ENCODE data around the gene SIN3B.
"Not testable (repeated sequence)": the region's sequence is repeated elsewhere in the genome, so short reads cannot be mapped to it uniquely, and the experiment has no call there.

The SIN3B gene

GRCh38 chr19:16829010-16829821, at the start of gene SIN3B:
SIN3B (plus strand) TSS chr19:16829398; CDS start chr19:16829421, 23 bp downstream.
- peak; percentile 92 for DNase-seq (ENCODE audit: low spot score)

GRCh38 chr19:16779539-16780163, 49.5 kb upstream of the SIN3B start:
- no peak for DNase-seq (ENCODE audit: low spot score)

GRCh38 chr19:16782719-16783118, 46.5 kb upstream of the SIN3B start:
- no peak for DNase-seq (ENCODE audit: low spot score)

- DNase-seq (ENCODE audit: low spot score) = no peak
Measured at GRCh38 chr19:16788479-16788878, 40.7 kb upstream of the SIN3B start.

DNA sequence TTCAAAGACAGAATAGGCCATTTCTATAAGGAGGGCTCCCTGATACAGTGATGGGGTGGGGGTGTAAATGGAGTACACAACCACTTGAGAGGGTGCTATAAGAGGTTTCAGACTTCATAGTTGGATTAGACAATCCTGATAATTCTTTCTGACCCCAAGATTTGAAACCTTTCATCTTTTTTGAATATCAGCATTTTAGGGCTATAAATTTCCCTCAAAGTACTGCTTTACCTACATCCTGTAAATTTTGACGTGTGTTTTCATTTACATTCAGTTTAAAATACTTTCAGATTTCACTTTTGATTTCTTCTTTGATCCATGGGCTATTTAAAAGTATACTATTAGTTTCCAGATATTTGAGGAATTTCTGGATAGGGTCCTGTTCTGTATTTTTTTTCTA, 40.0 kb upstream of the SIN3B start:
- DNase-seq (ENCODE audit: low spot score) = no peak

DNA sequence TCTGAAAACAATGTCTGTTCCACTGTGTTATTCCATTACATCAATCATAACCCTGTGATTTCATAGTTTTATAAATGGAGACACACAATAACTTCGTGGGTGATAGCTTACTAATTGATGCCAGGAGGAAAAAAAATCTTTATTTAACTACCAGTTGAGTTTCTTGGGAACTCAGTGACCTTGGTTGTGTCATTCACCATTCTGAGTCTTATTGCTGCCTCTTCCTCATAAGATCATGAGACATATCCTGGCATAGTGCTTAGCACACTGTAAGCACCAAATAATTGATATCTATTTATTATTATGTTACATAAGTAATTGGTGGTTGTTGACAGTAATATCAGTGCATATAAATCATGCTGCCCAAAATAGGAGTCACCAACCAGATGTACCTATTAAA, 39.1 kb upstream of the SIN3B start:
- no peak for DNase-seq (ENCODE audit: low spot score)

DNA sequence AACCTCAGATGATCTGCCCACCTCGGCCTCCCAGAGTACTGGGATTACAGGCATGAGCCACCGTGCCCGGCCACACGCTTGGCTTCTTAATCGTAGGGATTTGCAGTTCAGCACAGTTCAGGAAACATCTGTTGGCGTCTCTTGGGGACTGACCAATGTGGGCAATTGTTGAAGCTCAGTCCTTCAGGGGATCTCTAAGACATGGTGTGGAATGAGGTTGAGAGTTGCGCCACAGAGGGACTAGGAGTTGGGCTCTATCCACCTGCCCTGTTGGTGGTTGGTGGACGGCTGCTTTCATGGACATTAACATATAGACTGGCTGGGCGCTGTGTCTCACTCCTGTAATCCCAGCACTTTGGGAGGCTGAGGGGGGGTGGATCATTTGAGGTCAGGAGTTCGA, 37.3 kb upstream of the SIN3B start:
- DNase-seq (ENCODE audit: low spot score) = no peak

DNA sequence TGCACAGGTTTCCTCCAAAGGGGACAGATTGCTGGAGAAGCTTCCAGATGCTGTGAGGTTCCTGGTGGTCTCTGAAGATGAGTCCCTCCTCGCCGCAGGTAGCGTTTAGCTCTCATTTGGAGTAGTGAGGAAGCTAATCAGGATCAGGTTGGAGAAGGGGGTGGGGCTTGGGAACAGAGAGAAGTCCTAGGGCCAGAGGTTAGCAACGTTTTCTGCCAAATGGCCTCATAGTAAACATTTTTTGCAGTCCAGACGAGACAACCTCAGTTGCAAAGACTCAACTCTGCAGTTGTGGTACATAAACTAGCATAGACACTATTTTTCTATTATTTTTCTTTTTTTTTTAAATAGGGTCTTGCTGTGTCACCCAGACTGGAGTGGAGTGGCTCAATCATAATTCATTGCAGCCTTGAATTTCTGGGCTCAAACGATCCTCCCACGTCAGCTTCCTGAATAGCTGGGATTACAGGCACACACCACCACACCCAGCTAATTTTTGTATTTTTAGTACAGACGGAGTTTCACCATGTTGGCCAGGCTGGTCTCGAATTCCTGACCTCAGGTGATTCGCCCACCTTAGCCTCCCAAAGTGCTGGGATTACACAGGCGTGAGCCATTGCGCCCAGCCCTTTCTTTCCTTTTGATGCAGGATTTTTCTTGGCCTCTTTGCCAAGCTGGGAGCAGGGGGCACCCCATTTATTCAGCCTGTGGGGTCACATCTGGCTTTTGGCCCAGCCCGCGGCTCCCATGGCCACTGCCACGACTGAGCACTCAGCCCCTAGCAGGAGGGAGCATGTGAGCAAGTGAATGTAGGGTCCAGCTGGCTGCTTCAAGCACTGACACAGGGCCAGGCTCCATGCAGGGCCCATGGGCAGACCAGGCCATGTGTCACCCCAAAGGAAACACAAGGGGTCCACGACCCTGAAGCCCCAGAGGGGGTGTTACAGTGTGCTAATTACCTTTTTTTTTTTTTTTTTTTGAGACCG, 34.4 kb upstream of the SIN3B start:
- DNase-seq (ENCODE audit: low spot score) = no peak

- DNase-seq (ENCODE audit: low spot score) = no peak
Measured at GRCh38 chr19:16795731-16796130, 33.5 kb upstream of the SIN3B start.

DNA sequence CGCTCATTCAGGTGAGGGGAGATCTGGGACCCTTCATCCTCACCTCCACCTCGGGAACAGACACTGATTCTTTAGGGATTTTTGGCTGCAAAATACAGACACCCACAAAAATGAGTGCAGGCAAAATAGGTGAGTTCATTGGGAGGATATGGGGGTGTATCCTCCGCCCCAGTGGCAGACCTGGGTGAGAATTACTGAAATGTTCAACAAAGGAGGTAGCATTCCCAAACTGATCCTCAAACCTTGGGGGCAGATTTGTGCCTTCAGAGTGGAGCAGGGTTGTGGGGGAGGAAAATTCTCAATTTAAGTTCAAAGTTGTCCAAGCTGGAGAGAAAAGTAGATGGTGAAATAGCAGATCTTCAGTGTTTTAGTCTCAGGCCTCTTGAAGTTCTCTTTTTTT, 31.3 kb upstream of the SIN3B start:
- DNase-seq (ENCODE audit: low spot score) = no peak

DNA sequence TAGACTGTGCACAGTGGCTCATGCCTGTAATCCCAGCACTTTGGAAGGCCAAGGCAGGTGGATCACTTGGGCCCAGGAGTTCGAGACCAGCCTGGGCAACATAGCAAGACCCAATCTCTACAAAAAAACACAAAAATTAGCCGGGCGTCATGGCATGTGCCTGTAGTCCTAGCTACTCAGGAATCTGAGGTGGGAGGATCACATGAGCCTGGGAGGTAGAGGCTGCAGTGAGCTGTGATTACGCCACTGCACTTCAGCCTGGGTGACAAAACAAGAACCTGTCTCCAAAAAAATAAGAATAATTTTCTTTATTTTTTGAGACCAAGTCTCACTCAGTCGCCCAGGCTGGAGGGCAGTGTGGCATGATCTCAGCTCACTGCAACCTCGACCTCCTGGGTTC, 30.9 kb upstream of the SIN3B start:
- not testable (repeated sequence) for DNase-seq (ENCODE audit: low spot score)

DNA sequence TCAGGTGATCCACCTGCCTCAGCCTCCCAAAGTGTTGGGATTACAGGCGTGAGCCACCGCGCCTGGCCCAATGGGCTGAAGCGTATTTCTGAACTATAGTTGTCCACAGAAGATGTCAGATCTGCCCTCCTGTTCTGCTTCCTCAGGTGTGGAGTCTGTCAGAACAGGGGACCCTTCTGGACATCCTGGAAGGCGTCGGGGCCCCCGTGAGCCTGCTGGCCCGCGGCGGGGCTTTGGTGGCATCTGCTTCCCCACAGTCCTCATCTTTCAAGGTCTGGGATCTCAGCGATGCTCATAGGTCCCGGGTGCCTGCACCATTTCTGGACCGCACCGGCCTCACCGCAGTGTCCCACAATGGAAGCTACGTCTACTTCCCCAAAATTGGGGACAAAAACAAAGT, 29.5 kb upstream of the SIN3B start:
- no peak for DNase-seq (ENCODE audit: low spot score)

DNA sequence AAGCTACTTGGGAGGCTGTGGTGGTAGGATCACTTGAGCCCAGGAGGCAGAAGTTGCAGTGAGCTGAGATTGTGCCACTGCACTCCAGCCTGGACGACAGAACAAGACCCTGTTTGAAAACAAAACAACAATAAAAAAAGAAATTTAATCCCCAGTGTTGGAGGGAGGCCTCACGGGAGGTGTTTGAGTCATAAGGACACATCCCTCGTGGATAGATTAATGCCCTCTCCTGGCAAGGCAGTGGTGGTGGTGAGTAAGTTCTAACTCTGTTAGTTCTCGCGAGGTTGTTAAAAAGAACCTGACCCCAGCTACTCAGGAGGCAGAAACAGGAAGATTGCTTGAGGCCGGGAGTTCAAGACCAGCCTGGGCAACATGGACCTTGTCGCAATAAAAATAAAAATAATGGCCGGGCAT, 27.6 kb upstream of the SIN3B start:
- no peak for DNase-seq (ENCODE audit: low spot score)

- no peak for DNase-seq (ENCODE audit: low spot score)
Measured at GRCh38 chr19:16804176-16804575, 25.0 kb upstream of the SIN3B start.

GRCh38 chr19:16807549-16808284, 21.5 kb upstream of the SIN3B start:
- no peak for DNase-seq (ENCODE audit: low spot score)

DNA sequence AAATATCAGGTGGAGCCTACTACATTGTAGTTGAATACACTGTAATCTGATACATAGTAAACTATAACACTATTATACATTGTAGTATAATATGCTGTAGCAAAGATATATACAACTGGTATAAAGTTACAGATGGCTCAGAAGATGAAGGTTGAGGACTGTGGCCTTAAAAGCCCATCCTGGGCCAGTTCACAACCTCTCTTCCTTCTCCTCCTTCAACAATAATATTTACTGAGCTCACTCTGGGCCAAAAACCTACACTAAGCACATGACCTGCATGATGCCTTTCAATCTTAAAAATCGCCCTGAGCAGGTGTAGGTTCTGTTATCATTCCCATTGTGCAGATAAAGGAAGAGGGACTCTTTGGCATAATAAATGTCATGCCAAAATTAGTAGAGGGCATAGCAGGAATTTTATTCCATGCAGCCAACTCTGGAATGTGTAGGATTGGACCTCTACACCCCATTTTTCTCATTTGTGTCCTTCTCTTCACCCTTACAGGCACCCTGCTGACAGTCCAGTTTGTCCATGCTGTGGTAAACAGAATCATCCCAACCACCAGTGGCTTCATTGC, 14.6 kb upstream of the SIN3B start:
- DNase-seq (ENCODE audit: low spot score) = no peak

DNA sequence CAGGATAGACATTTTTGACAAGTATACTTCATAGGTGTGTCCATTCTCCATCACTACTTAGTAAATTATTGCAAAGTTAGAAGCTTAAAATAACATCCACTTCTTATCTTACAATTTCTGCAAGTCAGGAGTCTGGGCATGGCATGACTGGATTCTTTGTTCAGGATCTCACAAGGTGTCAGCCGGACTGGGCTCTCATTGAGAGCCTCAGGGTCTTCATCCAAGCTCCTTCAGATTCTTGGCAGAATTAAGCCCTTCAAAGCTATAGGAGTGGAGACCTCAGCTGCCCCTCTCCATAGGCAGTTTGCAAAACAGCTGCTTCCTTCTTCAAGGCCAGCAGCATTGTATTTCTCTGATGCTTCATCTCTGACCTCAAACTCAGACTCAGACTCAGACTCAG, 9.1 kb upstream of the SIN3B start:
- DNase-seq (ENCODE audit: low spot score) = no peak

DNA sequence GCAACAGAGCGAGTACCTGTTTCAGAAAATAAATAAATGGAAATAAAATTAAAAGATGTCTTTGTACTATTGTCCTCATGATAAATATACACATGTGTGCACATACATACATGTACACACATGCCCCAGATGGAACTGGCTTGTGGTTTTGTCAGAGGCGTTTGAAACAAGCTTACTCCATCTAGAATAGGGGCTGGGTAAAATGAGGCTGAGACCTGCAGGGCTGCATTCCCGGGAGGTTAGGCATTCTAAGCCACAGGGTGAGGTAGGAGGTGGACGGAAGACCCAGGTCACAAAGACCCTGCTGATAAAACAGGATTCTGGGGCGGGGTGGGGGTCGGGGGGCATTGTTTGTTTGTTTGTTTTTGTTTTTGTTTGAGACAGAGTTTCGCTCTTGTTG, 8.1 kb upstream of the SIN3B start:
- no peak for DNase-seq (ENCODE audit: low spot score)

GRCh38 chr19:16822648-16823047, 6.5 kb upstream of the SIN3B start:
- no peak for DNase-seq (ENCODE audit: low spot score)

- DNase-seq (ENCODE audit: low spot score) = no peak
Measured at GRCh38 chr19:16824658-16825311, 4.4 kb upstream of the SIN3B start.

Measured in Ammon's horn (tissue), 1 donor.